SU-DHL-6 (cell line): ENCODE data around the gene VAMP3.

Experiments used
- EZH2phosphoT487 ChIP-seq: fragments of 200-600 bp; sonication (generic), shearing (Covaris generic); conservative IDR thresholded peaks from 2 replicates; pipeline ENCODE4 v1.6.1; 2018; ENCODE audit warnings: mild to moderate bottlenecking, antibody characterized with exemption, low read length, moderate library complexity, mixed read lengths
- TF ChIP-seq, protein P1 (sequence below): fragments of 200-600 bp; sonication (generic); IDR thresholded peaks from one replicate; pipeline ENCODE4 v1.5.1; 2017; ENCODE audit warnings: antibody characterized with exemption, mild to moderate bottlenecking, low read length, moderate library complexity; ENCODE audit not compliant: insufficient read depth, poor library complexity, severe bottlenecking

- TF ChIP-seq, protein P1, sequence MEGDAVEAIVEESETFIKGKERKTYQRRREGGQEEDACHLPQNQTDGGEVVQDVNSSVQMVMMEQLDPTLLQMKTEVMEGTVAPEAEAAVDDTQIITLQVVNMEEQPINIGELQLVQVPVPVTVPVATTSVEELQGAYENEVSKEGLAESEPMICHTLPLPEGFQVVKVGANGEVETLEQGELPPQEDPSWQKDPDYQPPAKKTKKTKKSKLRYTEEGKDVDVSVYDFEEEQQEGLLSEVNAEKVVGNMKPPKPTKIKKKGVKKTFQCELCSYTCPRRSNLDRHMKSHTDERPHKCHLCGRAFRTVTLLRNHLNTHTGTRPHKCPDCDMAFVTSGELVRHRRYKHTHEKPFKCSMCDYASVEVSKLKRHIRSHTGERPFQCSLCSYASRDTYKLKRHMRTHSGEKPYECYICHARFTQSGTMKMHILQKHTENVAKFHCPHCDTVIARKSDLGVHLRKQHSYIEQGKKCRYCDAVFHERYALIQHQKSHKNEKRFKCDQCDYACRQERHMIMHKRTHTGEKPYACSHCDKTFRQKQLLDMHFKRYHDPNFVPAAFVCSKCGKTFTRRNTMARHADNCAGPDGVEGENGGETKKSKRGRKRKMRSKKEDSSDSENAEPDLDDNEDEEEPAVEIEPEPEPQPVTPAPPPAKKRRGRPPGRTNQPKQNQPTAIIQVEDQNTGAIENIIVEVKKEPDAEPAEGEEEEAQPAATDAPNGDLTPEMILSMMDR: no peak
- TF ChIP-seq EZH2phosphoT487: no peak
Measured at GRCh38 chr1:7778133-7778628, 7.1 kb downstream of the VAMP3 start.
